ENCODE results near the gene DBT.

DBT gene

DNA sequence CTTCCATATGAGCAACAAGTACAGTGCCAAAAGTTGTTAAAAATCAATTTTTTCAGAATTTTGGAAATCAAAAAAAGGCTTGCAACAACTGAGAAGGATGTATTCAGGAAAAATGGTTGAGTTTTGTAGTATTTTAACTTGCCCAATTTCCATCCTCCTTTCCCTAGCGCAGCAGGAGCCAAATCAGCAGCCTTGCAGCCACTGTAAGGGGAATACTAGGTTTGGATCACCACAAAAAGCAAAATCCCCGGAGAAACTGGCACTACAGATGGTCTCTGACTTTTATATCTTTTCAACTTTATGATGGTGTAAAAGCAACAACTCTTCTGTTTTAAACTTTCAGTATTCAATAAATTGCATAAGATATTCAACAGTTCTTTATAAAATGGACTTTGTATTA lies 17.9 kb downstream of the DBT start:
- Histone ChIP-seq H3K23ac (ENCODE audit: low read length) (no peak overlapping the region), H3K36me3 (ENCODE audit: control insufficient read depth in 1 of 2, insufficient read depth in 2 of 2, low read length in 2 of 2) (peaks cover 4 to 5% of the 10 kb centered on the region in 2 experiments), H3K9ac (ENCODE audit: low read length) (no peak overlapping the region), H2BK12ac (ENCODE audit: low read length) (no peak overlapping the region), H2AFZ (ENCODE audit: insufficient read depth, low read length, poor library complexity) (no peak overlapping the region), H2BK5ac (ENCODE audit: low read depth, low read length, poor library complexity) (no peak overlapping the region), H4K8ac (ENCODE audit: low read depth, low read length) (no peak overlapping the region), H3K18ac (ENCODE audit: low read length) (no peak overlapping the region), H3K27me3 (ENCODE audit: insufficient read depth, low read length) (no peaks in the 10 kb centered on the region), H3K4me2 (ENCODE audit: low read length) (no peak overlapping the region), H4K12ac (ENCODE audit: low read depth, low read length) (no peak overlapping the region), H2BK120ac (ENCODE audit: insufficient read depth, low read length, poor library complexity) (no peak overlapping the region), H3K79me2 (ENCODE audit: control insufficient read depth, insufficient read depth, low read length, poor library complexity) (no peaks in the 10 kb centered on the region), H3K79me1 (ENCODE audit: low read length) (no peaks in the 10 kb centered on the region), H3K9me3 (ENCODE audit: insufficient read depth, low read depth, low read length) (no peaks in the 10 kb centered on the region), H4K91ac (ENCODE audit: low read depth, low read length) (no peak overlapping the region), H3K14ac (ENCODE audit: low read length) (no peak overlapping the region), H3K4me1 (ENCODE audit: control insufficient read depth in 1 of 2, insufficient read depth in 2 of 2, low read length in 2 of 2) (no peaks in the 10 kb centered on the region), H3K4me3 (ENCODE audit: low read depth, low read length) (no peak overlapping the region), H3K4ac (ENCODE audit: low read depth, low read length) (no peak overlapping the region), H3K27ac (ENCODE audit: low read depth, low read length) (no peak overlapping the region), H2AK5ac (ENCODE audit: low read length) (no peak overlapping the region)
- WGBS (ENCODE audit: extremely low coverage, insufficient coverage, insufficient read length) = no CpG with 5 or more reads among the region's 2 CpGs
- no peak for DNase-seq

- WGBS (ENCODE audit: extremely low coverage, insufficient coverage, insufficient read length) = no CpG with 5 or more reads among the region's 2 CpGs
- H3K79me1 ChIP-seq (ENCODE audit: low read length) = no peaks in the 10 kb centered on the region
- H3K4me1 ChIP-seq (ENCODE audit: control insufficient read depth in 1 of 2, insufficient read depth in 2 of 2, low read length in 2 of 2) = no peaks in the 10 kb centered on the region
- no peaks in the 10 kb centered on the region for H3K27me3 ChIP-seq (ENCODE audit: insufficient read depth, low read length)
- H3K27ac ChIP-seq (ENCODE audit: low read depth, low read length) = no peak overlapping the region
- H3K36me3 ChIP-seq (ENCODE audit: control insufficient read depth in 1 of 2, insufficient read depth in 2 of 2, low read length in 2 of 2) = peaks cover 4 to 5% of the 10 kb centered on the region in 2 experiments
- H3K4ac ChIP-seq (ENCODE audit: low read depth, low read length) = no peak overlapping the region
- no peak overlapping the region for H2AFZ ChIP-seq (ENCODE audit: insufficient read depth, low read length, poor library complexity)
- H3K9me3 ChIP-seq (ENCODE audit: insufficient read depth, low read depth, low read length) = no peaks in the 10 kb centered on the region
- no peak overlapping the region for H3K14ac ChIP-seq (ENCODE audit: low read length)
- H4K12ac ChIP-seq (ENCODE audit: low read depth, low read length) = no peak overlapping the region
- no peak overlapping the region for H3K4me3 ChIP-seq (ENCODE audit: low read depth, low read length)
- H2BK120ac ChIP-seq (ENCODE audit: insufficient read depth, low read length, poor library complexity) = no peak overlapping the region
- H2AK5ac ChIP-seq (ENCODE audit: low read length) = no peak overlapping the region
- H3K18ac ChIP-seq (ENCODE audit: low read length) = no peak overlapping the region
- no peak overlapping the region for H2BK5ac ChIP-seq (ENCODE audit: low read depth, low read length, poor library complexity)
- DNase-seq = no peak
- H3K23ac ChIP-seq (ENCODE audit: low read length) = no peak overlapping the region
- no peak overlapping the region for H2BK12ac ChIP-seq (ENCODE audit: low read length)
- H3K9ac ChIP-seq (ENCODE audit: low read length) = no peak overlapping the region
- no peak overlapping the region for H3K4me2 ChIP-seq (ENCODE audit: low read length)
- no peak overlapping the region for H4K8ac ChIP-seq (ENCODE audit: low read depth, low read length)
- no peaks in the 10 kb centered on the region for H3K79me2 ChIP-seq (ENCODE audit: control insufficient read depth, insufficient read depth, low read length, poor library complexity)
- H4K91ac ChIP-seq (ENCODE audit: low read depth, low read length) = no peak overlapping the region
Measured at GRCh38 chr1:100230765-100231164, 18.9 kb downstream of the DBT start.

DNA sequence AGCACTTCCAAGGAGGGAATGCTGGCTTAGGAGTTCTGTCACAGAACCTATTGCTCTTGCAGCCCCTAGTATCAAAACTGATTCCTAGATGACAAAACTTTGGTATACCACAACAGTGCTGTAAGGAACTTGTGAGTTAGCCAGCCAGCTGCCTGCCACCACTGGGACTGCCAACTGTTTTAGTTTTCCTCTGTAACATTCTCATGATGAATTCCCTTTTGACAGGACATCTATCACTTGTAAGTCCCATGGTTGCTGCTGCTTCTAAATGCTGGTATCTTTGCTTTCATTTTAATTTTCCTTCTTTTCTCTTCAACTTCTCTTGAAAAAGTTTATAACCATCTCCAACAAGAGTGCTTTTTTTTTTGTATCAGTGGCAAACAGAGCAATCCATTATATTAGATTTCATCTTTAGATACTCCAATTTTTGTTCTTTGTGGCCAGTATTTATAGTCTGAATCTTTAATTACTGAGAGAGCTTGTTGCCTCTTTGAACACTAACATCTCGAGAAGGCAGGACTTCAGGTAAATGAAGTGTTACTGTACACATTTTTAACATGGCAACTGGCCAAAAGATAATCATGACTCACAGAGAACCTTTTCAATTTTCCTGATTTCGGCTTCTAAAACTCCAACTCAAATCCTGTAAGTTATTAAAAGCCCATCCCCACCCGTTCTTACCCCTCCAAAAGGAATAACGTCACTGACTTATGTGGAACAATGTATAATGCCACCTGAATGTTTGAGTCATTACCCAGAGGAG lies 19.8 kb downstream of the DBT start:
- Histone ChIP-seq H3K4me2 (ENCODE audit: low read length) (no peak overlapping the region), H4K12ac (ENCODE audit: low read depth, low read length) (no peak overlapping the region), H2BK120ac (ENCODE audit: insufficient read depth, low read length, poor library complexity) (no peak overlapping the region), H3K4ac (ENCODE audit: low read depth, low read length) (no peak overlapping the region), H3K14ac (ENCODE audit: low read length) (no peak overlapping the region), H2BK12ac (ENCODE audit: low read length) (no peak overlapping the region), H4K8ac (ENCODE audit: low read depth, low read length) (no peak overlapping the region), H3K27me3 (ENCODE audit: insufficient read depth, low read length) (no peaks in the 10 kb centered on the region), H3K4me1 (ENCODE audit: control insufficient read depth in 1 of 2, insufficient read depth in 2 of 2, low read length in 2 of 2) (no peaks in the 10 kb centered on the region), H3K9me3 (ENCODE audit: insufficient read depth, low read depth, low read length) (no peaks in the 10 kb centered on the region), H4K91ac (ENCODE audit: low read depth, low read length) (no peak overlapping the region), H3K18ac (ENCODE audit: low read length) (no peak overlapping the region), H3K27ac (ENCODE audit: low read depth, low read length) (no peak overlapping the region), H3K79me1 (ENCODE audit: low read length) (no peaks in the 10 kb centered on the region), H3K9ac (ENCODE audit: low read length) (no peak overlapping the region), H2BK5ac (ENCODE audit: low read depth, low read length, poor library complexity) (no peak overlapping the region), H2AFZ (ENCODE audit: insufficient read depth, low read length, poor library complexity) (no peak overlapping the region), H3K79me2 (ENCODE audit: control insufficient read depth, insufficient read depth, low read length, poor library complexity) (no peaks in the 10 kb centered on the region), H2AK5ac (ENCODE audit: low read length) (no peak overlapping the region), H3K23ac (ENCODE audit: low read length) (no peak overlapping the region), H3K4me3 (ENCODE audit: low read depth, low read length) (no peak overlapping the region), H3K36me3 (ENCODE audit: control insufficient read depth in 1 of 2, insufficient read depth in 2 of 2, low read length in 2 of 2) (peaks cover 4 to 5% of the 10 kb centered on the region in 2 experiments)
- no peak for DNase-seq
- WGBS (ENCODE audit: extremely low coverage, insufficient coverage, insufficient read length) = no CpG with 5 or more reads among the region's 4 CpGs

GRCh38 chr1:100222428-100222827 lies 27.2 kb downstream of the DBT start:
- DNase-seq = no peak

More at GRCh38 chr1:100222428-100222827, 27.2 kb downstream of the DBT start:
- no peak overlapping the region for H2BK12ac ChIP-seq (ENCODE audit: low read length)
- no peaks in the 10 kb centered on the region for H3K79me2 ChIP-seq (ENCODE audit: control insufficient read depth, insufficient read depth, low read length, poor library complexity)
- no peaks in the 10 kb centered on the region for H3K79me1 ChIP-seq (ENCODE audit: low read length)
- H3K27ac ChIP-seq (ENCODE audit: low read depth, low read length) = no peak overlapping the region
- no peak overlapping the region for H4K91ac ChIP-seq (ENCODE audit: low read depth, low read length)
- no peak overlapping the region for H3K23ac ChIP-seq (ENCODE audit: low read length)
- H3K27me3 ChIP-seq (ENCODE audit: insufficient read depth, low read length) = no peaks in the 10 kb centered on the region
- H3K14ac ChIP-seq (ENCODE audit: low read length) = no peak overlapping the region
- no peak overlapping the region for H4K8ac ChIP-seq (ENCODE audit: low read depth, low read length)
- H3K9ac ChIP-seq (ENCODE audit: low read length) = no peak overlapping the region
- no peaks in the 10 kb centered on the region for H3K9me3 ChIP-seq (ENCODE audit: insufficient read depth, low read depth, low read length)
- H2AK5ac ChIP-seq (ENCODE audit: low read length) = no peak overlapping the region
- no peak overlapping the region for H2AFZ ChIP-seq (ENCODE audit: insufficient read depth, low read length, poor library complexity)
- no peak overlapping the region for H3K4me3 ChIP-seq (ENCODE audit: low read depth, low read length)
- H3K18ac ChIP-seq (ENCODE audit: low read length) = no peak overlapping the region
- no peak overlapping the region for H3K4me2 ChIP-seq (ENCODE audit: low read length)
- H3K4me1 ChIP-seq (ENCODE audit: control insufficient read depth in 1 of 2, insufficient read depth in 2 of 2, low read length in 2 of 2) = no peaks in the 10 kb centered on the region
- H2BK5ac ChIP-seq (ENCODE audit: low read depth, low read length, poor library complexity) = no peak overlapping the region
- H3K4ac ChIP-seq (ENCODE audit: low read depth, low read length) = no peak overlapping the region
- H3K36me3 ChIP-seq (ENCODE audit: control insufficient read depth in 1 of 2, insufficient read depth in 2 of 2, low read length in 2 of 2) = no peaks in the 10 kb centered on the region
- H2BK120ac ChIP-seq (ENCODE audit: insufficient read depth, low read length, poor library complexity) = no peak overlapping the region
- no peak overlapping the region for H4K12ac ChIP-seq (ENCODE audit: low read depth, low read length)
